Transverse colon (tissue), 4 donors: ENCODE data around the gene SH2D4B.

Experiments
- EP300 ChIP-seq: sonication (generic); formaldehyde crosslinking; IDR thresholded peaks from one replicate; pipeline ENCODE4 v1.6.1; 2017; ENCODE audit warnings: antibody characterized with exemption, low read depth
- POLR2A ChIP-seq: fragments of 450-650 bp; IDR thresholded peaks from one replicate; pipeline ENCODE4 v1.6.1; 2016; ENCODE audit warnings: antibody characterized with exemption, mild to moderate bottlenecking, moderate library complexity
- POLR2AphosphoS5 ChIP-seq, 3 donors: sonication (generic); formaldehyde crosslinking; IDR thresholded peaks; one replicate each; pipeline ENCODE4 v1.6.1; 2016; ENCODE audit warnings: antibody characterized with exemption in 3 of 3
- TF ChIP-seq, protein P1 (sequence below), 5 experiments: fragments of 200-600 bp in 3 of 5; fragments of 450-650 bp in 2 of 5; sonication (generic) in 3 of 5; IDR thresholded peaks; 1 replicate in 2 of 5; 2 replicates in 3 of 5; pipeline ENCODE4 v1.5.1; 2016 to 2017; ENCODE audit warnings: antibody characterized with exemption in 5 of 5, inconsistent platforms in 3 of 5, mild to moderate bottlenecking in 2 of 5, moderate library complexity in 1 of 5

DNA sequence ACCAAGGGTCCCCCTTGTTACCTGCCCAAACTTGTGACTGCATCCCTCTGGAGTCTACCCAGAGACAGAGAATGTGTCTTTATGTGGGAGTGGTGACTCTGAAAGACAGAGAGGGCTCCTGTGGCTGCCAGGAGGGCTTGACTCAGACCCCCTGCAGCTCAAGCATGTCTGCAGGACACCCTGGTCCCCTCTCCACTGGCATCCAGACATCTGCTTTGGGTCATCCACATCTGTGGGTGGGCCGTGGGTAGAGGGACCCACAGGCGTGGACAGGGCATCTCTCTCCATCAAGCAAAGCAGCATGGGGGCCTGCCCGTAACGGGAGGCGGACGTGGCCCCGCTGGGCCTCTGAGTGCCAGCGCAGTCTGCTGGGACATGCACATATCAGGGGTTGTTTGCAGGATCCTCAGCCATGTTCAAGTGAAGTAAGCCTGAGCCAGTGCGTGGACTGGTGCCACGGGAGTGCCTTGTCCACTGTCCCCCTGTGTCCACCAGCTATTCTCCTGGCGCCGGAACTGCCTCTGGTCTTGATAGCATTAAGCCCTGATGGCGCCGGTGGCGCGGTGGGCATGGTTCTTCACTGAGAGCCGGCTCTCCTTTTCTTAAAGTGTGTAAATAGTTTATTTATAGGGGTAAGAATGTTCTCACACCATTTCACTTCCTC lies 19.4 kb upstream of the SH2D4B start:
- TF ChIP-seq, protein P1, sequence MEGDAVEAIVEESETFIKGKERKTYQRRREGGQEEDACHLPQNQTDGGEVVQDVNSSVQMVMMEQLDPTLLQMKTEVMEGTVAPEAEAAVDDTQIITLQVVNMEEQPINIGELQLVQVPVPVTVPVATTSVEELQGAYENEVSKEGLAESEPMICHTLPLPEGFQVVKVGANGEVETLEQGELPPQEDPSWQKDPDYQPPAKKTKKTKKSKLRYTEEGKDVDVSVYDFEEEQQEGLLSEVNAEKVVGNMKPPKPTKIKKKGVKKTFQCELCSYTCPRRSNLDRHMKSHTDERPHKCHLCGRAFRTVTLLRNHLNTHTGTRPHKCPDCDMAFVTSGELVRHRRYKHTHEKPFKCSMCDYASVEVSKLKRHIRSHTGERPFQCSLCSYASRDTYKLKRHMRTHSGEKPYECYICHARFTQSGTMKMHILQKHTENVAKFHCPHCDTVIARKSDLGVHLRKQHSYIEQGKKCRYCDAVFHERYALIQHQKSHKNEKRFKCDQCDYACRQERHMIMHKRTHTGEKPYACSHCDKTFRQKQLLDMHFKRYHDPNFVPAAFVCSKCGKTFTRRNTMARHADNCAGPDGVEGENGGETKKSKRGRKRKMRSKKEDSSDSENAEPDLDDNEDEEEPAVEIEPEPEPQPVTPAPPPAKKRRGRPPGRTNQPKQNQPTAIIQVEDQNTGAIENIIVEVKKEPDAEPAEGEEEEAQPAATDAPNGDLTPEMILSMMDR (IDR thresholded peaks at IDR 0.05) = no peak
- TF ChIP-seq POLR2A (no peak), EP300 (no peak), POLR2AphosphoS5 (IDR thresholded peaks at IDR 0.05) (peak in 1 of 3 donors; percentile 28)
